NCI-H524 (cell line): ENCODE data around the gene THRB.

ENCODE experiments used
- DNase-seq, 2 experiments: peaks; one replicate each; lab custom pipeline; 2025; lab: John Stamatoyannopoulos, UW

Gene THRB

DNA sequence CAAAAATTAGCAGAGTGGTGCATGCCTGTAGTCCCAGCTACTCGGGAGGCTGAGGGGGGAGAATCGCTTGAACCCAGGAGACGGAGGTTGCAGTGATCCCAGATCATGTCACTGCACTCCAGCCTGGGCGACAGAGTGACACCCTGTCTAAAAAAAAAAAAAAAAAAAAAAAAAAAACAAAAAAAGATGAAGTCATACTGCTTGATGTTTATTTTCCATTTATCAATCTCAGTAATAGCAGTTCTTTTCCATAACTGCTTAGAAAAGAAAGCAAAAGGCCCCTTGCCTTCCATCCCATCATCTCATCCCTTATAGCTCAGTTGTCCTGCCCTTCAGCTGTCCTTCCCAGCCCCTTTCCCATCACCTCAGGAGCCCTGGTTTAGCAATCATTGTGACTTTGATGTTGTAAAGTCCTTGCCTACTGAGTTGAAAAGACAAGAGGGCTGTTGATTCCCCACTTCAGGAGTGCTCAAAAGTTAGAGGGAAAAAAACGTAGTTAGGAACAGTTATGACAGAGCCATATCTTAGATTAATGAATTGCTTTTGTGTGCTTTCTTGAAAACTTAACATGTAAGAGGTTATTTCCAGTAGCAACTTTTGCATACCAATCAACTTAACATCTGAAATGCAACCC is 18.0 kb upstream of the THRB start:
- DNase-seq, result no peak

DNA sequence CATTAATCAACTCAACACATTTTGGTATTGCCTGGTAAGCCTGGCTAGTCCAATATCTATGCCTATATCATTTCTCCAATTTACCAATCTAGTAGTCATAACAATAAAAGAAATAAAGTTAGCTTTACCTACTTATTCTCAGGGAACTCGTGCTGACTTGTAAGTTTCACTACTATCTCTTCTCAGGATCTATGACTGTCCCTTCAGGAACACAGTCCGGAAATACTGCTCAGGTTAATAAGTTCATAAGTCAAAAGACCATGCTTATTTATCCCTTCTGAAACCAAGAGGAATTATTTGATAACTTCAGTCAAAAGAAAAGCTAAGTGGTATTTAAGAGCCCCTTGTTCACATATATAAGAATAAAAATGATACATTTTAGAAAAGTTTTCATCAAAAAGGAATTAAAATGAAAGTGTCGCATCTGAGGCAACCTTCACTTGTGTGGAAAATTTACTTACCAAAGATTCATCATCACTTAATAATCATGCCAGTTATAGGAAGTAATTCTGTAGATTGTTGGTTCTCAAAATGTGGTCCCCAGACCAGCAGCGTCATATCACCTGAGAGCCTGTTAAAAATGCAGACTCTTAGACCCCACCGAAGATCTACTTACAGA is 15.5 kb upstream of the THRB start:
- no peak for DNase-seq

DNA sequence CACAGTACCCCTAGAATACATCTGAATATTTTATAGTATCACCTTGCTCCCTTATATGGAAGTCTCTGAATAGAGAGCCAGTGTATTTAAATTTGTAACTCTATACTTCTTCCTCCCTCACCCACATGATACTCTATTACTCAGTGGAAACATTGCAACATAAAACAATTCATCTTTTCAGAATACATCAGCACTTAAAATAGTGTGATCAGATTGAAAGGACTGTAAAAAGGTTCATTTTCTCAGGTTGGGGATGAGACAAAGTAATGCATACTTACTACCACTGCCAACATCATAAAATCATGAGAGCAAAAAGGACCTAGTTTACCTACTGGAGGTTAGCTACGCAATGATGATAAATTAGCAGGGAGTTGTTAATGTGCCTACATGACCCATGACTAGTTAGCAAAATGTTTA is 13.8 kb upstream of the THRB start:
- no peak for DNase-seq

DNA sequence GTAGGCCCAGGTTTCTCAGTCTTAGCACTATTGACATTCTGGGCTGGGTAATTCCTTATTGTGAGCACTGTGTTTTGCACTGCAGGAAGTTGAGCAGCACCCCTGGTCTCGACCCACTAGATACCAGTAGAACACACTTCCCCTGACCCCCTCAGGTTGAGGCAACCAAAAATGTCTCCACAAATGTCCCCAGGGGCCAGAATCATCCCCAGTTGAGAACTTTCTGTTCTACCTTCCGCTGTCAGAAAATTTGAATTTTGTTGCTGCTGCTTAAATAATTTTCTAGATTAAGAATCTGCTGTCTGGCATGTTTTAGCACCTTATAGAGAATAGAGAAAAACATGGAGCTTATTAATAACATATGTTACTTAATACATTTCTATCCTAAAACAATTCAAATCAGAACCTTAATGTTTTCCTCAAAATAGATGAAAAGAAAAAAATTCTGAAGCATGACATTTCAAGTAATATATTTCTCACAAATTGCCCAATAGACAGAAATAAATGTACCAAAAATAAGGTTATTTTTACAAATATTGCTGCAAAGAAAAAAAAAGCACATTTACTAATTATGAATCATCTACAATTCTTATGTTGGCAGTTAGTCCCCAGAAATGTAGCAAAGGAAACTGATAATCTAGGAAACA is 13.2 kb upstream of the THRB start:
- no peak for DNase-seq

DNA sequence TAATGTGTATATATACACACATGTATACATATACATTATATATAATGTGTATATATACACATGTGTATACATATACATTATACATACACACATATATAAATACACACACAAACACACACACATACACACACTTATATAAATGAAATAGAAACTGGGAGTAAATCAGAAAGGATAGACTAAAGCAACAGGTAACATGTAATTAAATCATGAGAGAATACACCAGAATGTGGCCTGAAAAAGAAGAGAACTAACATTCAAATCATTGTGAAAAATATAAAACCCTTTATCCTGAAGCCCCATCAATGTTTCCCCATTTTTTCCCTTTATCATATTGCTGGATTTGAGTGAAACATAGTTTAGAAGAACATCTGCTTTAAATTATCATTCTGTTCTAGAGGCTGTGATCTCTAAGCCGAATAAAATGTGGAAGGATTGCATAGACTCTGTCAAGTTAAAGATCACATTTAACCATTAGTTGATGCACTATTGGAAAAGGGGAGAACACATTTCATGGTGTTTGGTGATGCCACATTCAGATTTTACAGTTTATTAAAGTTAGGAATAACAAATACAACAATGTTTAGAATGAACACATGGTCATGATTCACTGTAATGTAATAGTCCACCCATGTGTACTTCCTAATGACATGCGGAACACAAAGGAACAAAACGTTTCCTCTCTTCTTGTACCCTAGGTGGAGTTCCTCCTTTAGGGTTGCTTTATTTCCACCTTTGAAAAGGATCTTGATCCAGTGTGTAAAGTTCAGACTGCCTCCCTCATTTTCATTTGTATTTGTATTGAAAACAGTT is 12.5 kb upstream of the THRB start:
- no peak for DNase-seq

DNA sequence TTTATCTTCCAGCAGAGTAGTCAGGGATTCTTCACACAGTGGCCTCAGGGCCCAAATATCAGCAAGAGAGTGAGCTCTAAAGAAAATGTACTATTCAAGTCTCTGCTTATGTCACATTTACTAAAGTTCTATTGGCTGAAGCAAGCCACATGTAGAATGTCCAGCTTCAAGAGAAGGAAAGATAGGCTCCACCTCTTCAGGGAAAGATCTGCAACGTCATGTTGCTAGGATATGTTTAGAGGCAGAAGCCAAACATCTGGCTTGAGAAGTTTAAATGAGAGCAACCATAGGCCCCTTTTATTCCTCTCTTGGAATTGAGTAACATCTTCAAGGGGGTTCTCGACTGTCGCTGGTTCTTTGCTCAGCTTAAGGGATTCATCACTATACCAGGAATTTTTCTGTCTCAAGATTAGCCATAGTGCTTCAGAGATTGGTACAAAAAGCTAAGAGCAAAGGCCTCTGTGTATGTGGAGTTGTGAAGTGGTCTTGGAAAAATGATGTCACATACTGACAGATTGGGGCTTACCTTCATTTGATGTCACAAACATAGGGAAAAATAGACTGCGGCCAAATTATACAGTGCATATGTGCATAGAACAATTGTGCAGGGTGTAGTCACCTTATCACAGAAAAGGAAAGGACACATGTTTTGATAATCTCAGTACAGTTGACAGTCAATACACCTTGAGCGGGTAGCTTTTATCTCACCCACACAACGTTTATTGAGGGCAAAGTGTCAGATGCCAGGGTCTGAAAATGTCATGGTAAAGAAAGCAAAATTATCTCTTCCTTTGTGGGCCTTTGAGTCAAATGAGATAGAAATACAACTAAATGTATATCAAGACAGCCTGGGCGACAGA is 11.3 kb upstream of the THRB start:
- DNase-seq, result no peak

DNA sequence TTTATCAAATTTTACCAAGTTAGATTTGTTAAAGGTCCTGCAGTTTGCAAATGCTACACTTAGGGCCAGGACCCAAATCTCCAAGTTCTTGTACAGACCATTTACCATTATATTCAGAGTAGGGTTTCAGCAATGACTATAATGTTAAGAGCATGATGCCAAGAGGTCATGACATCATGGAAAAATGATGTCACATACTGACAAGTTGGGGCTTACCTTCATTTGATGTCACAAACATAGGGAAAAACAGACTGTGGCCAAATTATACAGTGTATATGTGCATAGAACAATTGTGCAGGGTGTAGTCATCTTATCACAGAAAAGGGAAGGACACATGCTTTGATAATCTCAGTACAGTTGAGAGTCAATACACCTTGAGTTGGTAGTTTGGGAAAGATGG is 10.1 kb upstream of the THRB start:
- DNase-seq, result no peak

DNA sequence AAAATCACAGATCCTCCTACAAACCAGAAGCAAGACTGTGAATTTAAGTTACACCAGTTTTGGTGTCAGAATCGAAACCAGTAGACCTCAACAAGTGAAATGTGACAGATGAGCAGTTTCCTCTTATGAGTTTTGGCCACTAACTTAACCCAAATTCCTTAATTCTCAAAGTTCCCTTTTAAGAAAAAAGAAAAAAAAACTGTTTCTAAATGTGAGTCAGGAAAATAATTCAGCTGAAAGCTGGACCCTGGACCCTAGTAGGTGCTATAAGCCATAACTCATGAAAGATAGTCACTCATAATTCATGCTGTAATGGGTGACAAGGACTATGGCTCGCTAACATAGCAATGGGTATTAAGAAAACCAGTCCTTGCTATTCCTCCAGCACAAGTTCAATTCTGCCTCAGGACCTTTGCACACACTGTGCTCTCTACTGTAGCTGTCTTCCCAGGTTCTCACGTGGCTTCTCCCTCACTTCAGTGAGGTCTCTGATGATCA is 9.0 kb upstream of the THRB start:
- no peak for DNase-seq

DNA sequence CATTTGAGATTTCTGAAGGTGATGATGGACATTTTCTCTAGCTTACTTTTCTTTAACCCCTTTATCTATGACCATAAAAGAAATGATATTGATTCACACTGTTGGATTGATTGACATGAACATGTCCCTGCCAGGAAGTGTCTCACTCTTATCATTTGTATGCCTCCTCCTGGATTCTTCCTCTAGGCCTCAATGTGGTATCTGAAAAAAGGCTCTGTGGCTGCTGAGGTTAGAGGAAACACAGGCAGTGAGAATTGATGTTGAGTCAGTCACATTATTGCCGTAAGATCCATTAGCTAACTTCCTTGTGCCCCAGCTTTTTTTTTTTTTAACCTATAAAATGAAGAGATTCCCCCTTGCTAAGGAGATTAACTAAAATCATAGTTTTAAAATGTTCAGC is 8.0 kb upstream of the THRB start:
- no peak for DNase-seq

DNA sequence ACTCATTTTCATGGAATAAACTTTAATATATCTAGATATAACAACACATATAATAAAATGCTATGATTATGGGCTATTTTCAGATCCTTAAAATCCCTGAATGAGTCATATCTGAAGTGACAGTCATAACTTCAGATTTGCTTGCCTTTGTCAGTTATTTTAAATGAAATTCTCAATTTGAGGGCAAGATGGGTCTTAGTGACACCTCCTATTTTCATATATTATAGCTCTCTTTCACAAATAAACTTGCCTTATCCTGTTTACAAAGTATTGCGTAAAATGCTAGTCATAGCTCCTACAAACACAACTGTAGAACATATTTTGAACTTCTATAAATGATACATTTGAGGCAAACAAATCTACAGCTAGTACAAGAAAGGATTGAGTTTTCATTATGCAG is 6.2 kb upstream of the THRB start:
- no peak for DNase-seq

DNA sequence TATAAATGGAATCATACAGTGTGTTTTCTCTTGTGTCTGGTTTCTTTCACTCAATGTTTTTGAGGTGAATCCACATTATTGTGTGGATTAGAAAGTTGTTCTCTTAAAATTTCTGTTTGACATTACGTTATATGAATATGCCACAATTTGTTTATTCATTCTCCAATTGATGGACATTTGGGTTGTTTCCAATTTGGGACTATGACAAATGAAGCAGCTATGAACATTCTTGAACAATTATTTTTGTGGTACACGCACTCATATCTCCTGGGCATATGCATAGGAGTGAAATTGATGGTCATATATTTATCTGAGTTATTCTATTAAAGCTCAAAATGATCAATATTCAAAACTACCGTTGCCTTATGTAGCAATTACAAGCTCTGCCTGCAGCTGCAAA is 5.3 kb upstream of the THRB start:
- DNase-seq, result no peak

DNA sequence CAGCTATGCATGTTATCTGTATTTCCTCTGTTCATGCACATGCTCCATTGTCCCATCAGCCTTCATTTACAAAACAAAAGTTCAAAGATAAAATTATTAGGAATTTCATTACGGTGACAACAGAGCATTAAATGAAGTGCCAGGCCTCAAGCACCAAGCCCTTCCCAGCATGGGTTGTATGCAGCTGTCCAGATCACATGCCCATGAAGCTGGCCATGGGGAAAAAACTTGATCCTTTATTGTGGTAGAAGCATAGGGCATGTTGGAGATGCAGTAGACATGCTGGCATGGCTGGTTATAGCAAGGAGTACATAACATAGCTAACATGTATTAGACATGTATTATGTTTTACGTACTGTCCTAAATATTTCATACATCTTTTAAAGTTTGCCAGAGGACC is 4.1 kb upstream of the THRB start:
- DNase-seq, result no peak

DNA sequence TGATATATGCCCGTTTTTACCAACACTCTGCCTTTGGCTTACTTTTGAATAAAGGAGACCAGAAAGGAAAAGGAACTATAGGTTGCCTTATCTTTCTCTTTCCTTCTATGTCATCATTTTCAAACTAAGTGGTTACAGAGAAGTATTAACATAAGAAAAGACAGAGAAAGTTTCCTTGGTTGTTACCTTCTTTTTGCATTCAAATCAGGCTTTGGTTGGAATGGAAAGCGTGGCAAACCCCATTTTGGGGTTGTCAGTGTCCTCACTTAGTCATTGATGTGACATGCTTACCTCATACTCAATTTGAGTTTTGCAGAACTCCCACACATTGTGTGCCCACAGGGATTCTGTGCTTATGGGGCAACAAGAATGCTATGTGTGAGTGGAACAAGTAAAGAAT is 3.7 kb upstream of the THRB start:
- no peak for DNase-seq

DNA sequence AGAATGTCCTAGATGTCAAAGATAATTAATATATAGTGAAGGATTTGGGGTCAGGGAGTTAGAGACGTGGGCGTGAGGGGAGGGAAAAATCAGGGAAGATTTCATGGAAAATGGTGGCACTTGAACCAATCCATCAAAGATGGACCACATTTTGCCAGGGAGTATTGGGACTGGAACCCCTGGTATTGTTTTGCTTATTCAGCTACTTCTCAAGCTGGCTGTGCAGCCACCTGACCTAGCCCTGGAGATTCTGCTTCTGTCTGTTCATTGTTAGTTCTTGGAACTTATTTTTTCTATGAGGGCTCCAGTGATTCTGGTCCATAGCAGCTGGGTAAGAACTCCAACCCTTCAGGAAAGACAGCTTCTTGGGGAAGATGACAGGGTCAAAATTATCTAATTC is 3.3 kb upstream of the THRB start:
- DNase-seq, result no peak

DNA sequence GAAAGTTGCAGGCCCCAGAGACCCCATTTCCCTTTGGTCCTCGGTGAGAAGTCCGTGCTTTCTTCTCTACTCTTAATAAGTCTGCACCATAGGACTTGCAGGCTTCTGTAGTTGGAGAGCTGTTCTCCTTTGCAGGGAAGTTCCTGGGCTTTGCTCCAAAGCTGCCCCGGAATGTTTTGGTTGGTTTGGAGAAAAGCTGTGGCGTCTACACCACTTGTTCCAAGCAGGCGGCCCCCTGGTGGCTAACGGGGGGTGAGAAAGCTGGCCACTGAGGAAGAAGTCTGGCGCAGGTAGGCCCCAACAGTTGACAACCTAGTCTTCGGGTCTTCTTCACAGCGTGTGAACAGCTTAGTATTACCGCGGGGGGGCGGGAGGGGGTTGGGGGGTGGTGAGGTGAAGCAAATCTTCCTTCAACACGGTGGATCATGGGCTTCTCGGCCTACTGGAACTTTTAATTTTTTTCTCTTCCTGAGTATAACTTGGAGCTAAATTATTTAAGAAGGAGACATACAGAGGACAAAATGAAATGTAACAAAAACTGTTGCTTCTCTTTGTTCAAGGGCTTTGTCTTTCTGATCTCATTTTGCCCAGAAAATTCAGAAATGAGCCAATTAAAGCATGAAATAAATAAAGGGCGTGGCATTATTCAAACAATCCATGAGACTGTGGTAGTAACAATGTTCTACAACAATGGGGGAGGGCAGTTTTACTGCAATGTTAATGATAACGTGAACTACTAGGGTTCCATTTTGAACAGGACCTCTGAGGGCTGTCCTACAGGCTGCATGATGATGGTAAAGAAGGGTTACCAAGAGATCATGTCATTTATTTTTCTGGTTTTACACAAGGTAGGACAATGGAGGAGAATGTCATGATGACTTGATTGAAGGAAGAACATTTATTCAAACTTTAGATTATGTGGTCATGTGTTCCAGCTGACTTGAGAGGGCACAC is 2.2 kb upstream of the THRB start:
- peak; percentile 10 to 41 for DNase-seq

DNA sequence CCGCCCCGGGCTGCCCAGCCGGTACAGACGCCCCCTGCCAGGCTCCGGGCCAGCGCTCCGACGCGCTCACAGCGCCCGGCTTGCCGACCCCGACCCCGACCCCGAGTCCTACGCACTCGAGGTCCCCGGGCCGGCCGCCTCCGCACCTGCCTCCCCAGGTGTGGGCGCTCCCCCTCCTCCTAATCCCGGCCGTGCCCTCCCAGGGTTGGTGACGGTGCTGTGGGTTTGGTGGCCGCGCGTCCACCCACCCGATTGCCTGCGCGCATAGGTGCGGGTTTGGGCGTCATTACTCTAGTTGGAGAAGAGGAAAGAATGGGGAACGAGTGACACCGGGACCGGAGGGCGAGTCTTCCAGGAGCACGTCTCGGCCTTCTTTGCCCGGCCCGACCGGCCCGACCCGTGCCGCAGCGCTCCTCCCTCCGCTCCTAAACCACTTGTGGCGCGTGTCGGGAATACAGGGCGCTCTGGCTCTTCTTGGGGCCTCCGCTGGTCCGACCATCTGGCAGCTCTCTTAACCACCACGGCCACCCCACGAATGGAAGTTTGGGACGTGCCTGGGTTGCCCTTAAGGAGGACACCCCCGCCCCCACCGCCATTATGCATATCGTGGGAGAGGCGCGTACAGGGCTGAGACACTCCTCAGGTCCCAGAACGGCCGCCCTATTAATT is 810 bp upstream of the THRB start:
- peak in 1 of 2 experiments; percentile 33 for DNase-seq

DNA sequence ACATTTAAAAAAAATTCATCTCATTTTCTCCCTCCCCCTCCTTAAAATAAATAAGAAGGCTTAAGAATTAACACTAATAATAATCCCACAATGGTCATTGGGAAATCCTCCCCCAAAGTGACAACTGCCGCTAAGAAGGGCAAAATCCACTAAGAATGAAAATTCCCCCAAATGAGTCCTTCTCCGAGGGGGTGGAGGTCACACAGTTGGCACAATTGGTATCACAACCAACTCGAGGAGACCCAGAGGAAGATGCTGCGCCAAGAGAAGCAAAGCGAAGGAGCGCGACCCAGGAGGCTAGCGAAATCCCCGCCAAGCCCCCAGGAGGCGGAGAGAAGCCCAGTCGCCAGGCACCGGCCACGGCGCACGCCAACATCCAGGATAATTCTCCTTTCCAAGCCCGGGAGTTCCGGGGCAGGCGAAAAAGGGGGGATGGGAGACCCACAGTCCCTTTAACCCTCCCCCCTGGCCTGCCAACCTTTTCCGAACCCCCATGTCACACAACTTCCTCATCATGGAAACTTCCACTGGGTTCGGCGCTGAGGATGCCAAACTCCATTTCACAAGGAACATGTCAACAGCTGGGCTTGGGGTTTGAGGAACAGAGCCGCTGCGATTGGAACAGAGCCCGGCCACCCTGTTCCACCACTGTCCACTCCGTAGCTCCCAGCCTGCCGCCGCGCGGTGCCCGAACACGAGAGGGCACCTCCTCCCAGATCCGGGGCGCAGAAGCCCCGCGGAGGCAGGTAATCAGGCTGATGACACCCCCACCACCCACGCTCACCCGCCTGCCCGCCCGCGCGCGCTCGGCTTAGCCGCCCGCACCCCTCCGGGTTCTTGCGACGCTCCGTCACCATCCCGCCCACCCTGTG is 668 bp downstream of the THRB start:
- peak; percentile 38 to 58 for DNase-seq

DNA sequence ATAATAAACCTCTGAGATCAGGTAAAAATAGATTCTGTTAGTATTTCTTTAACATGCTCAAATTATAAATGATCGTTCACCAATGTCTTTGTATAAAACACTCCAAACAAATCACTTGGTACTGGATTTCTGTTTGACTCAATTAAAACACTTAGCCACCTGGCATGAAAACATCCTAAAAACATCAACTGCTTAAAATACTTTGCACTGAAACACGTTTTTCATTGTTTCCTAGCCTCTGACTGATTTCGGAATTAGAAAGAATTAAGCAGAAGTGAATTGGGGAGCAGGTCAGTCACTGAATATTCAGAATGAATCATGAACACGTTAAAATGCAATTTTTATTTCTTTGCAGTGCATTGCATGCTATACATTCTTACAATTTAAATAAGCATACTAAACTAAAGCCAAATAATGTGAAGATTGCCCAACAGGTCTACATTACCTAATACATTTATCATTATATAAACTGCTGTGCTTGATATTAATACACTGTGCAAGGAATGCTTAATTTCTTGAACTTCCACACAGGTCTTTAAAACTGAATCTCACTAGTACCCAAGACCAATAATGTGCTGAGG is 1.6 kb downstream of the THRB start:
- no peak for DNase-seq

DNA sequence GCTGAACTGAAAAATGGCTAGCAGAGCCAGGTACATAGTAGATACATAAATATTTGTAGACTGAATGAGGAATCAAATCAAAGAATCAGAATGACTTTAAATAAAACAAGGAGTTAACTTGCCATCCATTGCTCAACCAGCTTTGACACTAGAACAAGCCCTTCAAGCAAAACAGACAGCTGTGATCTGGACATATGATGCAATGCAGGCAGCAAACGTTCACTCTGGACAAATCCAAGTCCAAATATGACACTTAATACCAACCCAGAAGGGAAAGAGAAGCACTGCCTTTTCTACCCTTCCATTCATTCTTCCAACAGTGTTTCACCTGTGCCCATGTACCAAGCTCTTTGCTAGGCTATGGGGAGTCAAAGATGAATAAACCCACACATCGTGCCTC is 4.5 kb downstream of the THRB start:
- DNase-seq, result peak in 1 of 2 experiments; percentile 23
